ENCODE measurements around the gene CCDC174.
"Not testable (repeated sequence)": the region's sequence is repeated elsewhere in the genome, so short reads cannot be mapped to it uniquely, and the experiment has no call there.

Gene CCDC174

GRCh38 chr3:14651440-14652251 is at the start of gene CCDC174:
TSS of gene CCDC174 (plus strand) at chr3:14651762. CDS start at chr3:14651837, 75 bp downstream.
- peak; percentile 82 to 89 for DNase-seq (ENCODE audit: low read depth in 2 of 2)

GRCh38 chr3:14602006-14602803 is 49.4 kb upstream of the CCDC174 start:
- no peak for DNase-seq (ENCODE audit: low read depth in 2 of 2)

GRCh38 chr3:14602804-14603644 is 48.5 kb upstream of the CCDC174 start:
- DNase-seq (ENCODE audit: low read depth in 2 of 2) = no peak

GRCh38 chr3:14605067-14605466 is 46.5 kb upstream of the CCDC174 start:
- no peak for DNase-seq (ENCODE audit: low read depth in 2 of 2)

- DNase-seq (ENCODE audit: low read depth in 2 of 2) = no peak
Measured at GRCh38 chr3:14605744-14606143, 45.8 kb upstream of the CCDC174 start.

- no peak for DNase-seq (ENCODE audit: low read depth in 2 of 2)
Measured at GRCh38 chr3:14606669-14607339, 44.8 kb upstream of the CCDC174 start.

GRCh38 chr3:14608298-14608697 is 43.3 kb upstream of the CCDC174 start:
- no peak for DNase-seq (ENCODE audit: low read depth in 2 of 2)

- DNase-seq (ENCODE audit: low read depth in 2 of 2) = not testable (repeated sequence)
Measured at GRCh38 chr3:14609058-14609457, 42.5 kb upstream of the CCDC174 start.

GRCh38 chr3:14609506-14609905 is 42.1 kb upstream of the CCDC174 start:
- DNase-seq (ENCODE audit: low read depth in 2 of 2) = no peak

- DNase-seq (ENCODE audit: low read depth in 2 of 2) = no peak
Measured at GRCh38 chr3:14609941-14610340, 41.6 kb upstream of the CCDC174 start.

- DNase-seq (ENCODE audit: low read depth in 2 of 2) = no peak
Measured at GRCh38 chr3:14614189-14614588, 37.4 kb upstream of the CCDC174 start.

GRCh38 chr3:14614862-14615261 is 36.7 kb upstream of the CCDC174 start:
- DNase-seq (ENCODE audit: low read depth in 2 of 2) = no peak

GRCh38 chr3:14616606-14617507 is 34.7 kb upstream of the CCDC174 start:
- DNase-seq (ENCODE audit: low read depth in 2 of 2) = no peak

- no peak for DNase-seq (ENCODE audit: low read depth in 2 of 2)
Measured at GRCh38 chr3:14617508-14618023, 34.0 kb upstream of the CCDC174 start.

GRCh38 chr3:14619605-14620004 is 32.0 kb upstream of the CCDC174 start:
- no peak for DNase-seq (ENCODE audit: low read depth in 2 of 2)

- DNase-seq (ENCODE audit: low read depth in 2 of 2) = no peak
Measured at GRCh38 chr3:14620512-14620911, 31.1 kb upstream of the CCDC174 start.

GRCh38 chr3:14621093-14621492 is 30.5 kb upstream of the CCDC174 start:
- DNase-seq (ENCODE audit: low read depth in 2 of 2) = no peak

- DNase-seq (ENCODE audit: low read depth in 2 of 2) = no peak
Measured at GRCh38 chr3:14622368-14622767, 29.2 kb upstream of the CCDC174 start.

- DNase-seq (ENCODE audit: low read depth in 2 of 2) = no peak
Measured at GRCh38 chr3:14623569-14624051, 28.0 kb upstream of the CCDC174 start.

GRCh38 chr3:14624498-14624897 is 27.1 kb upstream of the CCDC174 start:
- DNase-seq (ENCODE audit: low read depth in 2 of 2) = no peak

All from activated CD4-positive, alpha-beta T cell treated with anti-CD3 and anti-CD28 coated beads for 24 hours (primary cell).